GM18858 (cell line): ENCODE measurements around the gene RASA2.
"Not testable (repeated sequence)": the region's sequence is repeated elsewhere in the genome, so short reads cannot be mapped to it uniquely, and the experiment has no call there.

Source experiments
- ATAC-seq: cut with Tn5 transposase; IDR thresholded peaks from one replicate; pipeline ENCODE4 v1.9.1; 2021; ENCODE audit not compliant: unreplicated experiment

RASA2 gene

DNA sequence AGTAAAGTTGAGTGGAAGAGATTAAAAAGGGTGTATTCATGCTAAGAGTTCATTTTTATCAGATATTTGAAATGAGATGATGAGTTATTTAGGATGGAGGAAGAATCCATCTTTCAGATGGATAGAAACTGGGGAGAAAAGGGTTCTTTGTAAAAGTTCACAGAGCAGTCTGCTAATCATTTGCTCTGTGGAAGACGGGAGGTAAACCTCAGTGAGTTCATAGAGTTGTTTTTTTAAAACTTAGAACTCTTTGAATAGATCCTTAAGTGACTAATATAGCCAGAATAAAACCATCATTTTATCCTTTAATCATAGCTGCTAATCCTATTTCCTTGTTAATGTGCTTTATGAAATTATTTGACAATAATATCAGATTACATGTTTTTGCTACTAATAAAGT lies 5.1 kb downstream of the RASA2 start:
- no peak for ATAC-seq

DNA sequence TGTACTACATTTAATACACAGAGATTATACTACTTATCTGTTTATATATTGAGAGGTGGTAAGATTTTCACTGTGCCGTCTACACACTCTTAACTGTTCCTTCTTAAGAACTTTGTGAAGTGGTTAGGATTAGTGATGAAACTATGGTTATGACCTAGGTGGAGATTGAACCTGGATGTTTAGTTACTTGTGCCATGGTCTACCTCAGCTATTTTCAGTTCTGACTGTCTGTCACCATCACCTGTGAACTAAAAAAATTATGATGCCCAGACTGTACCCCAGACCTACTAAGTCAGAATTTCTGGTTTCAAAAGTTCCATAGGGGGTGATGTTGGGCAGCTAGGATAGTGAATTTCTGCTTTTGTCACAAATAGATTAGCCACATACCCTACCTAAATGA lies 6.4 kb downstream of the RASA2 start:
- no peak for ATAC-seq

DNA sequence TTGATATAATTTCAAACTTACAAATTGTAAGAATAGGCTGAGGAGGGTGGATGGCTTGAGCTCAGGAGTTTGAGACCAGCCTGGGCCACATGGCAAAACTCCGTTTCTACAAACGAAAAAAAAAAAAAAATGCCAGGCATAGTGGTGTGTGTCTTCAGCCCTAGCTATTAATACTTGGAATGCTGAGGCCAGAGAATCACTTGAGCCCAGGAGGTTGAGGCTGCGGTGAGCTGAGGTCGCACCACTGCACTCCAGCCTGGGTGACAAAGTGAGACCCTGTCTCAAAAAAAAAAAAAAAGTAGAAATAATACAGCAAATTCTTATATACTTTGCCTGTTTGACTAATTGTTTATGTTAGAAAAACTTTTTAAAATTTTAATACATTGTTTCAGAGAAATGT lies 10.8 kb downstream of the RASA2 start:
- ATAC-seq = not testable (repeated sequence)

DNA sequence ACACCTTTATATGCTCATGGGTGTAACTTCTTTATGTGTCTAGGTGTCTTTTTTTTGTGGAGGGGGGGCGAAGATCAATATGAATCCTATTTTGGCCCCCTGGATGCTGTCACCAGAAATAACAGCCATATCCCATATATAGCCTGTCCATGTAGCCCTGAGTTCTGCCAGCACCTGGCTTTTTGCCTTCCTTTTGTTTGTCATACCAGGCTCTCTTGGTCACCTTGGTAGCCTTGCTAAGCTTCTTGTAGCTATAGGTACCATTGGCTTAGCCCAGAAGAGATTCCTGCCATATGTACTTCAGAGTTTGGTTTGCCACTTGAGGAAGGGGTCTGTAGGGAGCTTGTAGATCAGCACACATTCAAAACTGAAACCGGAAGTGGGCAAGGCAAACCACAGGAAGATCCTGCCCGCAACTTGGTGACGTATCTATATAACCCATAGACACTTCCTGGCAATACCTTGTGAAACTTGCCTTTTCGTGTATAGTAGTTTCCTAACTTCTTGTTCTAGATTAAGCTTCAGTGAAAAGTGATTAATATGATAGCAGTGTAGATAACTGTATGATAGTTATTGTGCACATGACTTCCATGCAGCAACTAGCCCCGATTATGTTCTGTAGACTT lies 11.9 kb downstream of the RASA2 start:
- ATAC-seq = peak; percentile 91

DNA sequence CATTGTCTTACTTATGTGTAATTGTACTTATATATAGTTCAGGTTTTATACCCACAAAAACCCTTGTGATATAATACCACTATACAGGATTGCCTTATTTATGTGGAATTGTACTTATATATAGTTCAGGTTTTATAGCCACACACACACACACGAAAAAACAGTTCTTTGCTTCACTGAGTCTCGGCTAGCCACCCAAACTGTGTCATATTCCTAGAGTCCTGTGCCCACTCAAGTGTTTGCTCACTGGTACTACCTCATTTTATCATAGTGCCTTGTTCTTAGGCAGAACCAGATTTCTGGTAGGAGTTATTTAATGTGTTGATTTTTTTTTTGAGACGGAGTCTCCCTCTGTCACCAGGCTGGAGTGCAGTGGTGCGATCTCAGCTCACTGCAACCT lies 12.5 kb downstream of the RASA2 start:
- no peak for ATAC-seq

DNA sequence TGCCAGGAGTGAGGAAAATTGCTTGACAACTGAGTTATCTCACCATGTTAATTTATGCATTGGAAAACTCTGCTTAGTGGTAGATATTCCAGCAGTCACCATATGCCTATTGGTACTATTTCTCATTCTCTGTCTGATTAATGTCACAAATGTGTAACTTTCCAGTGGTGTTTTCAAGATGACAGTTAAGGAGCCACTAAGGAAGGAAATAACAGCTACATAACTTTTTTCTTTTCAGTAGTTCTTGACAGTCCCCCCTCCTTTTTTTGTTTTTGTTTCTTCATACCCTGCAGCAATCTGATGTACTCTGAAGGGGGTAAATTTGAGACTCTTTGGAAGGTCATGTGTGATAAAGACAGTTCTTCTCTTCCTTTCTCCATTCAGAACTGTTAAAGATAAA lies 13.1 kb downstream of the RASA2 start:
- ATAC-seq = no peak

DNA sequence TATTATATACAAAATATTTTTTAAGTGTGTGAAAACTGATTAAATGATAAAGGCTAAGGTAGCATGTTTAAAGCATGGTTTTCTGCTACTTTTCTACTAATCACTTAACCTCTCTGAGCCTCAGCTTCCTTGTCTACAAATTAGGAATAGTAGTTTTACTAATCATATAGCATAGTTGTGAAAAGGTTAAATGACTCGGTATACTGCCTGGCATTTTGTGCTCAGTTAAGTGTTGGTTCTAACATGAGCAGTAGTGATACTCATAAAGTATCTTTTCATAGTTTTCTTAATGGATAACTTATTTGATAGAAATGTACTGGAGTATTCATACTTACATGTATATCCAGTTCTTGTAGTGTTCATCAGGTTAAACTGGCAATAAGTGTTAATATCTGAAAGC lies 13.6 kb downstream of the RASA2 start:
- no peak for ATAC-seq

DNA sequence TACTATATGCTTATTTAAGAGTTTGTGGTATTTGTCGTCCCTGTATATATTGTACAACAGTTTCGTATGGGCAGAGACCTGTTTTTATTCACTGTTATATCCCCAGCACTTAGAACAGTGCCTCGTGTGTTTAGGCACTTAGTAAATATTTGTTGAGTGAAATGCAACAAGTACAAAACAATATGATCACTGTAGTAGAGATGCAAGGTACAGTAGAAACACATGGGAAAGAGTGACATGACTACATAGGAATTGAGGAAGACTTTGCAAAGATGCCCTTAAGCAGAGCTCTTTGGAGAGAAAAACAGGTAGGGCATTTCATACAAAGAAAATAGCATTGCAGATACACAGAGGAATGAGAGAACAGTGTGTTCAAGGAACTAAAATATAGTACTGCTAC lies 18.3 kb downstream of the RASA2 start:
- ATAC-seq = no peak

DNA sequence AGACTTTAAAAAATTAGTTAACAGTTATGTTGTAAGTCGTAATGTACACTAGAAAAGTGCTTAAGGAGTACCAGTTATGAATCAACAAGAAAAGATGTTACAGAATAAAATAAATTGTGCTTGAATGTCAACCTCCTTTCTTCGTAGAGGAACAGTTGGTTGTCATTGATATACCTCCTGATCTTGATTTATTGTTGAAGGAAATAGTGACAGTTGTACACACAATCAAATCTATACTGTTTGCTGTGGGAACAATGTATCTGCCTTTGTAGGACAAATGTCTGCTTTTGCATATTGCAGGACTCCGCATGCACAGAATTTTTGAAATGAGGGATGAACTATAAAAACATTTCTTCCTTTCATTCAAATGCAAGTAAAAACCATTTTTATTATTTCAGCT lies 19.2 kb downstream of the RASA2 start:
- ATAC-seq = no peak

DNA sequence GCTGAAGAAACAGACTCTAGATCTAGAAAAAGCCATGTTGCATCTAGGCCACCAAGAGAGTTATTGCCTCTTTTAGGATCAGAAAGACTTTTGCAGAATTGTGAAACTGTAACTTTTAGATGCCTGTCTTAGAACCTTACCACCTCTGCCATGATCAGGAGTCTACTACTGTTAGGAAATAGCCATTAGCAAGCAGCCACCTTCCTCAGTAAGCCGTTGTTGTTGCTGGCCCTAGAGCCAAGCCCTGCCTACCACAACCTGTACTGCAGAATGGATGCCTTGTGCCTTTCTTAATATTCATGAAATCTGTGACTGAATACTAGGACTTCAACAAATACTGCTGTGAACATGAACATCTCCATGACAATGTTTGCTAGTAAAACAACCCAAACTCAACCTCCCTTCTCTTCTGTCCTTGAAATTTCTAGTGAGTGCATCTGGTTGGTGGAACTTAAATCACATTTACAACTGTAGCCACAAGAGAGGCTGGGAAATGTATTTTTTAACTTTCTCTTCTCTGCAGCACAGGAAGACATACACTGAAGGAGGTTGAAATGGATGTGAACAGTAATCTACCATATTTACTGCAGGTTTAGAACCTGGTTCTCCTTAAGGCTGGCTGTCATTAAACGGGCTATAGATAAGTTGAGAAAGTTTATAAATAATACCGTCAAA lies 20.7 kb downstream of the RASA2 start:
- no peak for ATAC-seq

DNA sequence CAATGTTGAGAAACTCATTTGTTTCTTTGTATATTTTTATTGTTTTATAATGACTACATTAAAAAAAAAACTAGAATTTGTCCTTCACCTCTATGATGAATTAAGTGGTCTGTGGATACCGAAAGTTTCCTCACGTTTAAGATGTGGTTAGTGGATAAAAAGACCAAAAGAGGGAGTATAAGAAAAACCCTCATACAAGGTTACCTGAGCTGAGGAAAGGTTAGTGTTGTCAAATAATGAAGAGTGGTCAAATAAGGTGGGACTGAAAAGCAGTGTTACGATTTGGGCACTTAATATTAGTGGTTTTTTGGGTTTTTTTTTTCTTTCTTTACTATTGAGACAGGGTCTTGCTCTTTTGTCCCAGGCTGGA lies 21.2 kb downstream of the RASA2 start:
- ATAC-seq = no peak

DNA sequence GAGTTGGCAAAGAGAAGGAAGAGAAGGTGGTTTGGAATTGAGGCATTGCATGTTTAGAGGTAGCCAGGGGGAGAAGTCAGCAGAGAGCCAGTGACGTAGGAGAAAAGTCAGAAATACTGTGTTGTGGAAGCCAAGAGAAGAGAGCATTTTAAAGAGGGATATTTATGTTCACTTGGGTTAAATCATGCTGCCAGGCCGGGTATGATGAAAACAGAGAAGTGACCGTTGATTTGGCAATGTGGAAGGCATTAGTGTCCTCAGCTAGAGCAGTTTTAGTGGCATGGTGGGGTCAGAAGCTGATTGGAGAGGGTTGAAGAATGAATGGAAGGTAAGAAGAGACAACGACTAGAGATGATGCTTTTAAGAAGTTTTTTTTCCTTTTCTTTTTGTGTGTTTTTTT lies 24.5 kb downstream of the RASA2 start:
- no peak for ATAC-seq

DNA sequence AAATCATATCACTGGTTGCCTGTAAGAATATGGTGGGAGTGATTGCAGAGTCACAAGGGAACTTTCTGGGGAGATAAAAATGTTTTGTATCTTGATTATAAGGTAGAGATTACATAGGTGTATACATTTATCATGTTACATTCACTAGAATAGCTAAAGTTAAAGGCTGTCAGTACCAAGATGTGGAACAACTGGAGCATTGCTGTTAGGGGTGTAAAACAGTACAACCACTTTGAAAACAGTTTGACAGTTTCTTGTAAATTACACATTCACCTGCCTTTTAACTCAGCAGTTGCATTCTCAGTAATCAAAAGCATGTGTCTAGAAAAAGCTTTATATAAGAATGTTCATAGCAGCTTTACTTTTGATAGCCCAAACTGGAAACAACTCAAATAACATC lies 27.6 kb downstream of the RASA2 start:
- ATAC-seq = no peak

DNA sequence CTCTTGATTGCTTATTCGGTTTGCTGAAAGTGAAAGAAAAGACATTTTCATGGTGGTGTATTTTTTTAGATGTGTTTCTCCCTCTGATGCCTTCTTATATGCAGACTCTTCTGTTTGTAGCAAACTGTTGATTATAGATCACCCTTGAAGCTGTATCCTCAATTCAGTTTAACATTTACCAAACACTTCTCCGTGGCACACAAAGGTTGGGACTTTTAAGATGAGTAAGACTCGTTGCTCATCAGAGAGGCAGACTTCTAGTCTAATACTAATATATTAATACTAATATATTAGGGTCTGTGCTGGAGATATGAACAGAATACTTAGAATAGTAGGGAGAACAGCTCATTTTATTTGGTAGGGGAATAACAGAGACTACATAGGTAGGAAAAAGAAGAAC lies 32.8 kb downstream of the RASA2 start:
- no peak for ATAC-seq

DNA sequence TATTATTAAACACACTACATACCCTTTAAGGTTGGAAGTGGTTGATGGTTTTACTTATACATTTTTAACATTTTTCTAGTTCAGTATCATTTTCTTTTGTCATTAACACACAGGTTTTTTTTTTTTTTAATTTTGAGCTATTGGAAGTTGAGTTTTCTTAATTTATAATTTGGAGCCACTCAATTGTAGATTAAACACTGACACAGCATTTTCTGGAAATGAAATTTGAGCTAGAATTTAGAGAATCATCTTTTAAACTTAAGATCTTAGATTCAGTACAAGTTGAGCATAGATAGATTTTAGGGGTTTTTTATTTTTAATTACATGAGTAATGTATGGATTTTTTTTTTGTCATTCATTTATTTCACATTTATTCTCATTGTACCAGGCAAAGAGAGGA lies 35.0 kb downstream of the RASA2 start:
- no peak for ATAC-seq

DNA sequence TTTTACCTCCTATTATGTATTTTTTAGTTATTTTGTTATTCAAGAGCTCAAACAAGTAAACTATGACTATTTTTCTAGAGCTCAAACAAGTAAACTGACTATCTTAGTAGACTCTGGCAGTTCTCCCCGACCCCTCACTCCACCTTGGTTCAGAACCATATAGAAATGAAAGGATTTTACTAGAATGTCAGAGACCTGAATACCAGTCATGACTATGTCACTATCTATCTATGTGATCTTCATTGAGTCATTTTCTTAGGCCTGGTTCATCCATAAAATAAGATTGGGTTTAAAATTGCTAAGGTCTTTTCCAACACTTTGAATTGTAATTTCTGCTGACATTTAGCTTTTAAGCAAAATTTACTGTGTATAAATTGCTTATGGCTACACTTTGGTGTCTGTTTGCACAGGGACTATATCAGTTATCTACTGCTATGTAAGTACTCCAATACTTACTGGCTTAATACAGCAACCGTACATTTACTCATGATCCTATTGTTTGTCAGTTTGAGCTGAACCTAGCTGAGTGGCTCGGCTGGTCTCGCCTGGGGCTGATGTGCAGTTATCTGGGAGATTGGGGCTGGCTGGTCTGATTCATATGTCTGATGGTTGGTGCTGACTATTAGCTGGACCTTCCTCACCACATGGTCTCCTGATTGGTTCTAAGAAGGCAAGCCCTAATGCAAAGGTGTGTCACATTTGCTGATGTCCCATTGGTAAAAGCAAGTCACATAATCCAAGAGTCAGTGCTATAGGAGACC lies 37.0 kb downstream of the RASA2 start:
- ATAC-seq = no peak

DNA sequence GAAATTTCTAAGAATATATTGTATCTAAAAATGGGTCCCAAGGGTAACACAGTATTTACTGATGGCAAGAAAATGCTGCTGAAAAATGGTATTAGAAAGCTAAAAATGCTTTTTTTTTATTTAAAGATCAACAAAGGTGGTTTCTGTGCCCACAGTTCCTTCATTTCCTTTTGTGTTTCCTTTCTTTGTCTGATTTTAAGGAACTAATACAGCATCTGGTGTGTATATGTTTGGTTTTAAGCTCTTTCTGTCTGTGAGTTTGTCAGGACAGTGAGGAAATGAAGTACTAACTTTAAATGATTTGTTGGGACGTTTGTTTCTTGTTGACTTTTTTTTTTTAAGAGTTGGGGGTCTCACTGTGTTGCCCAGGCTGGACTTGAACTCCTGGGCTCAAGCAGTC lies 38.2 kb downstream of the RASA2 start:
- ATAC-seq = no peak

DNA sequence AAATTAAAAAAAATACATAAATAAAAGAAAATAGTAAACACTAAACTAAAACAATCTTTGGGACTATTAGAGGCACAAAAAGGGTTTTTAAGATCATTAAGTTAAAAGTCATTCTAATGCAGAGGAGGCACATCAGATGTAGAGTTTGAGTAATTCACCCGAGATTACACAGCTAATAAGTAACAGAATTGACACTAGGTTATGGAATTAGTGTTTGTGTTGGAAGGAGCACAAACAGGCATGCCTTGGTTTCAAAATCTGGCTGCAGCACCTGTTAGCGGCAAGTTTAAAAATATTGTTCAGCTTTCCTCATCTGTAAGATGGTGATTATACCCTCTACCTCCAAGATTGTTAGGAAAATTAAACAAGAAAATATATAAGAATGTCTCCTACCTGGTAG lies 39.0 kb downstream of the RASA2 start:
- ATAC-seq = no peak

DNA sequence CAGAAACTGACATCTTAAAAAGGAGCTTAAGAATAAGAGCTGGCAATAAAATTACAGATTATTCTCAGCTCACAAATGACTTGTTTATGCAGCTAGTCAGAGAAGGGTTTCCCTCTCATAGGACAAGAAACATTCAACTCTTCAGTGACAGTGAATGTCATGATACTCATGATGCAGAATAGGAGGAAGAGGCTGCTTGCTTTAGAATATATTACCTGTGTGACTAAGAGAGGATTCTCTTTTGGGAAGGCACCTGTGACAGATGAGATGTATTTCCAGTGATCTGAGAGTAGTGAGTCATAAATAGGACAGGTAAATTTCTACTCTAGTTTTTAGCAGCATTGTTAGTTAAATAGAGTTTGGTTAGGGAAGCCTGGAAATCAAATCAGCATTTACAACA lies 39.9 kb downstream of the RASA2 start:
- ATAC-seq = no peak

DNA sequence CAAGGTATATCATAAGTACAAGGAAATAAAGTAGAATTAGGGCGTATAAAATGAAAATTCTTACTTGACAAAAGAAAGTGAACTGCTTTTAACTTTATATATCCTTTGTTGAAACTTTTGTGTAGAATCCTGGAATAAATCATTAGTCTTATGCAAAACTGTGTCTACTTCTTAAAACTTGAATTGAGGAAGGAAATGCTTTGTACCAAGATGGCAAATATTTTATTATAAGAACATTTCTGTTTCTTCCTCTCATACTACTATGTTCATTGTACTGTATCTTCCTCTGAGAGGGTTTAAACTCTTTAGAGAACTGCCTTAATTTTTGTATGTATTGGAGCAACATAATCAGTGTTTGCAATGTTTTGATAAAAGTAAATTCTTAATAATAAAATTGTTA lies 42.0 kb downstream of the RASA2 start:
- ATAC-seq = no peak

DNA sequence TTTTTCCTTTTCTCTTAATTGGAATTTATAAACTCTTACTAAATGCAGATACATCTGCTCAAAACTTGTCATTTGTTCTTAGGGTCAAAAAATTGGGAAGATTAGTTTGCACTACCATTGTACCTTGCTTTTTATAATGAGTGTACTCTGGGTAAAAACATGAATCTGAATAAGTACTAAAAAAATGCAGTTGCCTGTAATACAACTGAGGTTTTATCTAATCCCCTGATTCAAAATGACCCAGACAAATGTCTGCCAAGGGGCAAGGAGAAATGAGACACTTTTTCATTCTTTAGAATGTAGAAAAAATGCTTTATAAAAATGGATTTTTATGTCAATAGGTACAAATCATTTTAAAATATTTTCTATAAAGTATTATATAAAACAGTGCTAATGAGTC lies 42.4 kb downstream of the RASA2 start:
- no peak for ATAC-seq

DNA sequence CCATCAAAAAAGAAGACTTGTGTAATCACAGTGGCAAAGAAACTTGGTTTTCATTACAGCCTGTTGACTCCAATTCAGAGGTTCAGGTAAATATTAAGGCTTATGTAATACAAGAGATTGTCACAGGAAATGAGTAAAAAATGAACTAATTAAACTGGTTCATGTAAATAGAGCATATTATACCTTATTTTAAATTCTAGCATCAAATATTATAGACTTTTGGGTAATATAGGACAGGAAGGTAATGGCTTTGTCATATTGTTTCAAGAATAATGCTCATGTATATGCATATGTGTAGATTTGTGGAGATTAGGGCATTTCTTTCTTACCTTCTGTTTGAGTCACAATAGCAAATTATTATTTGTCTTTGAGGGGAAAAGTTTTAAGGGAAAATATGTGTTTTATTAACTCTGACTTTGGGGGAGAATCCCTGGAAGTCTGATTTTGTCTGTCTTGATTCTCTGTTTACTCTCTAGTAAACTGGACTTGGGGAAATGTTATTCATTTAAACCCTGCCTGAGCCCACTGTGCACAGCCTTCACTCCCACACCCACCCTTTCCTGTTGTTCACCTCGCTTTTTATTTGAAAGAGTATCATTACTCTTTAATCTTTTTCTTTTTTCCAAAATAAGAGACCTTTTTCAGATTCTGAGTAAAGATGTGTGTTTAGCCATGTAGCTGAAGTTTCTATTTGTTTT lies 43.0 kb downstream of the RASA2 start:
- no peak for ATAC-seq
